Hepatocyte (in vitro differentiated cells): ENCODE results near the gene FAXC.
A peak's percentile ranks its signal among the peaks of the same experiment; 100 is the strongest.

Experiments
- EZH2 ChIP-seq: fragments of 200-600 bp; sonication (generic); IDR thresholded peaks from 2 replicates; pipeline ENCODE4 v1.6.1; 2016; ENCODE audit warnings: antibody characterized with exemption, mild to moderate bottlenecking, borderline replicate concordance
- EZH2phosphoT487 ChIP-seq: fragments of 200-600 bp; sonication (generic); IDR thresholded peaks from one replicate; pipeline ENCODE4 v1.6.1; 2018; ENCODE audit warnings: antibody characterized with exemption, mild to moderate bottlenecking, low read depth, moderate library complexity; ENCODE audit not compliant: unreplicated experiment, severe bottlenecking
- TF ChIP-seq, protein P1 (sequence below): fragments of 200-600 bp; sonication (generic); IDR thresholded peaks from 2 replicates; pipeline ENCODE4 v1.5.1; 2016; ENCODE audit warnings: antibody characterized with exemption, mild to moderate bottlenecking; ENCODE audit not compliant: poor library complexity

DNA sequence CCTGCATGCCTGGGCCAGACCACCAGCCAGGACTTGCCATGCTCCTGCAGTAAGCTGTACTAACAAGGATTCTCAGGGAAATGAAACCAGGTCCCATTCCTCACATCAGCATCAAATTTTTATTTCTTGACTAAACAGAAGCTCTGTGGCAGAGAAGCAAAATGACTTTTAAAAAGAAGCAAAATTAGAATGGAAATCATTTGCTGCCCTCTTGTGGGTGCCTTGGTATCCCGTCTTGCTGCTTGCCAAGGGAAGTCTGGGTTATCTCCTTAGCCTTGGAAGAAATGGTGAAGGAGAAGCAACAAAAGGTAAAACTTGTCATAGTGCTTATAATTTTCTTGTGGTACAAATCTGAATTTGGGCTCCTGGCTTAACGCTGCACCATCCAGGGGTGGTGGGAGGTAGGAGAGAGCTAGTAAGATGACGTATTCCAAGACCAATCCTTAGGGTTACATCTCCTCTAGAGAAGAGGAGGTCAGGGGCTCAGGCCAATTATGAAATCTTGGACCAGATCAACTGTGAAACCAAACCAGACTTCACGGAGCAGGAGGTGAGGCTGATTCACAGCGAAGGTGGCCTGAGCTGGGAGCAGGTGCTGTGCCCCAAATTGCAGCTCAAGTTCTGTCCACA, 107.5 kb downstream of the FAXC start:
- TF ChIP-seq EZH2phosphoT487 (no peak), EZH2 (no peak)
- TF ChIP-seq, protein P1, sequence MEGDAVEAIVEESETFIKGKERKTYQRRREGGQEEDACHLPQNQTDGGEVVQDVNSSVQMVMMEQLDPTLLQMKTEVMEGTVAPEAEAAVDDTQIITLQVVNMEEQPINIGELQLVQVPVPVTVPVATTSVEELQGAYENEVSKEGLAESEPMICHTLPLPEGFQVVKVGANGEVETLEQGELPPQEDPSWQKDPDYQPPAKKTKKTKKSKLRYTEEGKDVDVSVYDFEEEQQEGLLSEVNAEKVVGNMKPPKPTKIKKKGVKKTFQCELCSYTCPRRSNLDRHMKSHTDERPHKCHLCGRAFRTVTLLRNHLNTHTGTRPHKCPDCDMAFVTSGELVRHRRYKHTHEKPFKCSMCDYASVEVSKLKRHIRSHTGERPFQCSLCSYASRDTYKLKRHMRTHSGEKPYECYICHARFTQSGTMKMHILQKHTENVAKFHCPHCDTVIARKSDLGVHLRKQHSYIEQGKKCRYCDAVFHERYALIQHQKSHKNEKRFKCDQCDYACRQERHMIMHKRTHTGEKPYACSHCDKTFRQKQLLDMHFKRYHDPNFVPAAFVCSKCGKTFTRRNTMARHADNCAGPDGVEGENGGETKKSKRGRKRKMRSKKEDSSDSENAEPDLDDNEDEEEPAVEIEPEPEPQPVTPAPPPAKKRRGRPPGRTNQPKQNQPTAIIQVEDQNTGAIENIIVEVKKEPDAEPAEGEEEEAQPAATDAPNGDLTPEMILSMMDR: peak; percentile 59
